NK-92 treated with Interleukin-12 subunit alpha and Interleukin-12 subunit beta, amount 100 ng/mL, for 24 hours (cell line): ENCODE measurements around the gene ADGRV1.

Source experiments
- DNase-seq: peaks from one replicate; lab custom pipeline; 2025; lab: John Stamatoyannopoulos, UW

The ADGRV1 gene

DNA sequence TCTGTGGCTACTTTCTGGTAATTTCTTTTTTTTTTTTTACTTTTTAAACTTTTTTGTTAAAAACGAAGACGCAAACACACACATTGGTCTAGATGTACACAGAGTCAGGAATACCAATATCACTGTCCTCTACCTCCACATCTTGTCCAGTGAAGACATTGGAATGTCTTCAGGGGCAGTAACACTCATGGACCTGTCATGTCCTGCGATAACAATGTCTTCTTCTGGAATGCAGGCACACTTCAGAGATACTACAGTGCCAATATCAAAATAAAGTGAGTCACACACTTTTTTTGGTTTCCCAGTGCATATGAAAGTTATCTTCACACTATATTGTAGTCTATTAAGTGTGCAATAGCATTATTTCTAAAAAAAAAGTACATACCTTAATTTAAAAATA, 648.7 kb downstream of the ADGRV1 start:
- no peak for DNase-seq

DNA sequence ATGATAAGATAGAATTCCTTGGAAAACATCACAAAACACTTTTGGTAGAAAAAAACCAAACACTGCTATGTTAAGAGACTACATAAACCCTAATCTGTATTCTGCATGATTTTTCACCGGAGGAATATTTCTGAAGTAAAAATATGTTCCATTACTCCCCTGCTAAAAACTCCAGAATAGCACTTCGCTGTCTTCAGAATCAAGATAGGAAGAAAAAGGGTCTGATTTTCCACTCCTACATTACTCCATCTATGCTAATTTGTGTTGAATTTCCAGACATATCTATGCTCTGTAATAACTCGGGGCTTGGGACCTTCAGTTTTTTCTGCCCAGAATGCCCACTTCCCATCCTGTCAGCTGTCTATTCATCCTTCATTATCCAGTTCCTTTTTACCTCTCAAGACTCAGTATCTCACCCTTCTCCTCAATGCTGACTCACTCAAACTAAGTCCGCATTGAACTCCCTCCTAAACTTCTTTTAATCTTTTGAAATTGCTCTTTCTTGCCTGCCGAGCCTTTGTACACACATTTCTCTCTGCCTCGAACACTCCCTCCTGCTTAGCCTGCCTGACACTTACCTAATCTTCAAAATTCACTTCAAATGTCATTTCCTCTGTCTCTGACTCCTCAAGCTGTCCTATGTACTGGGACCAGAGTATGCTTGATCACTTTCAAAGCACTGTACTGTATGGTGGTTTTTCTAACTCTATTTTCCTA, 653.6 kb downstream of the ADGRV1 start:
- no peak for DNase-seq

DNA sequence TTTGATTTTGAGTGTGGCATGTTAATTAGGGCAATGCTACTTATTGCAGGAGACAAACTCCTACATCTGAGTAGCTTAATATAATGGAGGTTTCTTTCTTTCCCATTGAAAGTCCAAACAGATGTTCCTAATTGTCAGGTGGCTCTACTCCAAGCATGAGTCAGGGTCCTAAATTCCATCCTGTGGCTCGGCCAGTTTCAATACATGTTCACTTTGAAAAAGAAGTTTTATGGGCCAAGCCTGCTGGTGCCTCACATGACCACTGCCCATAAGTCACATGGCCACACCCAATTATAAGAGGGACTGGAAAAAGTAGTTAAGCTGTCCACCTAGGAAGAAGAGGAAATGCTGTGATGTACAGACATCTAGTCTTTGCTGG, 654.1 kb downstream of the ADGRV1 start:
- DNase-seq, result no peak
